Activated naive CD8-positive, alpha-beta T cell (primary cell): Measurements from ENCODE around the gene NET1.
"Not testable (repeated sequence)": the region's sequence is repeated elsewhere in the genome, so short reads cannot be mapped to it uniquely, and the experiment has no call there.

Source experiments
- H3K27ac Mint-ChIP-seq: one replicate; pipeline ENCODE4 v1.8.0; 2021; ENCODE audit warnings: mixed read lengths
- H3K27me3 Mint-ChIP-seq: one replicate; pipeline ENCODE4 v1.8.0; 2021; ENCODE audit warnings: mixed read lengths
- H3K36me3 Mint-ChIP-seq: one replicate; pipeline ENCODE4 v1.8.0; 2021; ENCODE audit warnings: mixed read lengths
- H3K4me1 Mint-ChIP-seq: one replicate; pipeline ENCODE4 v1.8.0; 2021; ENCODE audit warnings: low read depth, mixed read lengths
- H3K4me3 Mint-ChIP-seq: one replicate; pipeline ENCODE4 v1.8.0; 2021; ENCODE audit warnings: mild to moderate bottlenecking, mixed read lengths
- H3K9me3 Mint-ChIP-seq: one replicate; pipeline ENCODE4 v1.8.0; 2021; ENCODE audit warnings: low read depth, mixed read lengths

Gene NET1

GRCh38 chr10:5475088-5475487 lies 62.7 kb downstream of the NET1 start:
- H3K4me3 Mint-ChIP-seq, H3K36me3 Mint-ChIP-seq: not testable (repeated sequence)

GRCh38 chr10:5475974-5476807 lies 63.8 kb downstream of the NET1 start:
- H3K27me3 Mint-ChIP-seq, H3K27ac Mint-ChIP-seq, H3K4me3 Mint-ChIP-seq, H3K9me3 Mint-ChIP-seq, H3K36me3 Mint-ChIP-seq, H3K4me1 Mint-ChIP-seq: not testable (repeated sequence)

More at GRCh38 chr10:5475088-5475487, 62.7 kb downstream of the NET1 start:
- not testable (repeated sequence) for H3K4me1 Mint-ChIP-seq, H3K27me3 Mint-ChIP-seq, H3K9me3 Mint-ChIP-seq, H3K27ac Mint-ChIP-seq

- no peaks in the 10 kb centered on the region for H3K4me1 Mint-ChIP-seq
- H3K27ac Mint-ChIP-seq, result no peak overlapping the region
- H3K9me3 Mint-ChIP-seq, result no peaks in the 10 kb centered on the region
- H3K27me3 Mint-ChIP-seq, result no peaks in the 10 kb centered on the region
- no peaks in the 10 kb centered on the region for H3K36me3 Mint-ChIP-seq
- no peak overlapping the region for H3K4me3 Mint-ChIP-seq
These were observed 64.7 kb downstream of the NET1 start for GRCh38 chr10:5476918-5477525.

GRCh38 chr10:5477948-5478693 lies 65.8 kb downstream of the NET1 start:
- Mint-ChIP-seq H3K36me3 (no peaks in the 10 kb centered on the region), H3K27ac (no peak overlapping the region), H3K27me3 (no peaks in the 10 kb centered on the region), H3K9me3 (no peaks in the 10 kb centered on the region), H3K4me3 (no peak overlapping the region), H3K4me1 (no peaks in the 10 kb centered on the region)

GRCh38 chr10:5478694-5479305 lies 66.4 kb downstream of the NET1 start:
- Mint-ChIP-seq H3K4me3 (no peak overlapping the region), H3K36me3 (no peaks in the 10 kb centered on the region), H3K27me3 (no peaks in the 10 kb centered on the region), H3K27ac (no peak overlapping the region), H3K4me1 (no peaks in the 10 kb centered on the region), H3K9me3 (no peaks in the 10 kb centered on the region)

- no peaks in the 10 kb centered on the region for H3K4me1 Mint-ChIP-seq
- H3K27ac Mint-ChIP-seq, result peak overlapping the region; percentile 5
- no peaks in the 10 kb centered on the region for H3K36me3 Mint-ChIP-seq
- H3K9me3 Mint-ChIP-seq, result no peaks in the 10 kb centered on the region
- H3K4me3 Mint-ChIP-seq, result no peak overlapping the region
- H3K27me3 Mint-ChIP-seq, result no peaks in the 10 kb centered on the region
These were observed 67.3 kb downstream of the NET1 start for GRCh38 chr10:5479481-5480161.

GRCh38 chr10:5480162-5480941 lies 68.0 kb downstream of the NET1 start:
- Mint-ChIP-seq H3K27me3 (no peaks in the 10 kb centered on the region), H3K4me3 (no peak overlapping the region), H3K9me3 (no peaks in the 10 kb centered on the region), H3K4me1 (no peaks in the 10 kb centered on the region), H3K36me3 (no peaks in the 10 kb centered on the region), H3K27ac (no peak overlapping the region)

GRCh38 chr10:5481121-5481520 lies 68.8 kb downstream of the NET1 start:
- Mint-ChIP-seq H3K4me1 (no peaks in the 10 kb centered on the region), H3K9me3 (no peaks in the 10 kb centered on the region), H3K27me3 (no peaks in the 10 kb centered on the region), H3K4me3 (no peak overlapping the region), H3K36me3 (no peaks in the 10 kb centered on the region), H3K27ac (no peak overlapping the region)

- H3K27me3 Mint-ChIP-seq, result no peaks in the 10 kb centered on the region
- H3K36me3 Mint-ChIP-seq, result no peaks in the 10 kb centered on the region
- no peaks in the 10 kb centered on the region for H3K9me3 Mint-ChIP-seq
- H3K4me3 Mint-ChIP-seq, result no peak overlapping the region
- H3K4me1 Mint-ChIP-seq, result no peaks in the 10 kb centered on the region
- H3K27ac Mint-ChIP-seq, result no peak overlapping the region
These were observed 69.7 kb downstream of the NET1 start for GRCh38 chr10:5482016-5482415.

- Mint-ChIP-seq H3K36me3 (no peaks in the 10 kb centered on the region), H3K27me3 (no peaks in the 10 kb centered on the region), H3K27ac (no peak overlapping the region), H3K4me3 (no peak overlapping the region), H3K9me3 (no peaks in the 10 kb centered on the region), H3K4me1 (no peaks in the 10 kb centered on the region)
These were observed 71.8 kb downstream of the NET1 start for GRCh38 chr10:5484205-5484604.

GRCh38 chr10:5485290-5485689 lies 72.9 kb downstream of the NET1 start:
- Mint-ChIP-seq H3K4me3 (no peak overlapping the region), H3K27ac (no peak overlapping the region), H3K36me3 (no peaks in the 10 kb centered on the region), H3K9me3 (no peaks in the 10 kb centered on the region), H3K27me3 (no peaks in the 10 kb centered on the region), H3K4me1 (peaks cover 2% of the 10 kb centered on the region)

GRCh38 chr10:5485948-5486852 lies 73.8 kb downstream of the NET1 start:
- no peaks in the 10 kb centered on the region for H3K36me3 Mint-ChIP-seq
- H3K27me3 Mint-ChIP-seq, result no peaks in the 10 kb centered on the region
- H3K9me3 Mint-ChIP-seq, result no peaks in the 10 kb centered on the region
- H3K4me1 Mint-ChIP-seq, result peaks cover 2% of the 10 kb centered on the region
- no peak overlapping the region for H3K4me3 Mint-ChIP-seq
- H3K27ac Mint-ChIP-seq, result no peak overlapping the region

GRCh38 chr10:5486853-5487235 lies 74.5 kb downstream of the NET1 start:
- H3K4me3 Mint-ChIP-seq, result no peak overlapping the region
- no peak overlapping the region for H3K27ac Mint-ChIP-seq

More at GRCh38 chr10:5486853-5487235, 74.5 kb downstream of the NET1 start:
- H3K4me1 Mint-ChIP-seq, result peaks cover 2% of the 10 kb centered on the region
- no peaks in the 10 kb centered on the region for H3K36me3 Mint-ChIP-seq
- no peaks in the 10 kb centered on the region for H3K9me3 Mint-ChIP-seq
- no peaks in the 10 kb centered on the region for H3K27me3 Mint-ChIP-seq
